Fibroblast of peridontal ligament (primary cell): ENCODE data around the gene SEZ6.
A peak's percentile ranks its signal among the peaks of the same experiment; 100 is the strongest.

ENCODE experiments used
- DNase-seq: peaks from one replicate; pipeline ENCODE4 v3.0.0-alpha.2; 2010; ENCODE audit errors: extremely low read depth

SEZ6 gene

DNA sequence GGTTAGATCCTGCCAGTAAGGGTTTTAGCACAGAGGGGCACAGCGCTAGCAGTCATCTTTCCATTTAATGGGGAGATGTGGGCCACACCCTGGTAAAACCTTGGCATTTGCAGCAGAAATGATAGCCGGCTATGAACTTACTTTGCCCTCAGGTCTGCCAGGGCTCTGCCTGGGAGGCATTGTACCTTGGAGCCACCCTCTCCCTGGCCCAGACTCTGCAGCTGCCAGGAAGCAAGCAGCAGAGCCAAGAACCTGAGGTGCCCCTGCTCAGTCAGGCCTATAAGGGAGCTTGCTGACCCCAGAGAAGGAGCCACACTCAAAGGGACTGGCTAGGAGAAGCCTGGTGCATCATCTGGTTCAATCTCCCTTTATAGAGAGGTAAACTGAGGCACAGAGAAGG is 30.8 kb downstream of the SEZ6 start:
- DNase-seq = no peak

DNA sequence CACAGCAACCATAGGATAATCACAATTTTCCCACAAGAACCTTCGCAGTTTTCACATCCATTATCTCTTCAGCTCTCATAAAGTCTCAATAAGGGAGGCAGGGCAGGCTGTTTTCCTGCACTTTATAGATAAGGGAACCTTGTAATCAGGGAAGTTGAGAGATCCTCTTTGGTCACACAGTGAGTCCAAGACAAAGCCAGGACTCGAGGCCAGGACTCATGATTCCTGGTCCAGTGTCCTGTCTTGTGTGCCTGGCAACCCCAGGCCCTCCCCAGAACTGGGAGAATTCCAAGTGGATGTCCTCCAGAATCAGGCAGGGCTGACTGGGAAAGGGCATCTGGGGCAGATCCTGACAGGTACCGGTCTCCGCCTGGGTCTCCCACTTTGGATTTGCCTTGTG is 31.4 kb downstream of the SEZ6 start:
- no peak for DNase-seq

DNA sequence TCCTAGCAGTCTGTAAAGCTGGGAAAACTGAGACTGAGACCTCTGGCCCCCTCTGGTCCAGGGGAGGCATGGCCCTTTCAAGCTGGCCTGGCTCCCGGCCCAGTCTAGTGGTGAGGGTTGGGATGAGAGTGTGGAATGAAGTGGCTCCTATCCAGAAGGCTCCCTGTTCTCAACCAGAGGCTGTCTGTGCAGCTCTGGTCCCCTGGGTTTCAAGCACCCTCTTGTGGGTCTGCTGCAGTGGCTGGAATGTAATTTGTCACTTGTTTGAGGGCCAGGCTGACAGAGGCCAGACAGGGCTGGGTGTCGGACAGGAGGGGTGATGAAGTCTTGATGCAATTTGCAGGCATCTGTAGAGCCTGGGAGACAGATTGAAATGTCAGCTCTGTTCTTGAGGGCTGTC is 32.4 kb downstream of the SEZ6 start:
- peak; percentile 43 for DNase-seq

DNA sequence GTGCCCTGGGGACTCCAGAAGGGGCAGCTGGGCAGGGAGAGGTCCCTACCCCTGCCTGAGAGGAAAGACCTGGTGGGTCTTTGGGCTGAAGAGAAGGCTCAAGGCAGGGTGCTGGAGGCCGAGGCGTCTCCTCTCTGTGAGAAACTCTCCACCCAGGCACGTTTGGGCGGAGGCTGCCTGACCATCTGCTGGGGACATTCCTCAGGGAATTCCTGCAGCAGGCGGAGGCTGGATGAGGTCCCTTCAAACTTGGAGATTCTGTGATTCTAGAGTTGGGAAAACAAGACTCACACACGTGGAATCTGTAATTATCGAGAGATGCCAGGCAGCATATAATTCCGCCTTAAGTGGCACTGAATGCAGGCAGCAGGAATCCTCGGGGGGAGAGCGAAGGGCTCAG is 33.4 kb downstream of the SEZ6 start:
- DNase-seq = no peak

DNA sequence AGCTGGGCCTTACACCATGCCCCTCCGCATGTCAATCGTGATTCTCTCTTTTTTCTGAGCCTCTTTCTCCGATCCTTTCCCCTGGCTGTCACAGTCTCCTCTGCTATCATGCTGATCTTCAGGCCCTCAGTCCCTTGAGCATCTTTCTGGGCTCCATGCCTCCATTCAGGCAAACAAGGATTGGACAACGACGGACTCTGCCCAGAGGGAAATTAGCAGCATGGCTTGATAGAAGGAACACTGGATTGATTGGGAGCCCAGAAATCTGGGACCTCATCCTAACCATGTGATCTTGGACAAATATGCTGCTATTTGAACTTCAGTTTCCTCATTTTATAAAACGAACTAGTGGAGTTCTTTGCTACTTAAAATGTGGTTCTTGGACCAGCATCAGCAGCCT is 35.0 kb downstream of the SEZ6 start:
- peak; percentile 18 for DNase-seq

DNA sequence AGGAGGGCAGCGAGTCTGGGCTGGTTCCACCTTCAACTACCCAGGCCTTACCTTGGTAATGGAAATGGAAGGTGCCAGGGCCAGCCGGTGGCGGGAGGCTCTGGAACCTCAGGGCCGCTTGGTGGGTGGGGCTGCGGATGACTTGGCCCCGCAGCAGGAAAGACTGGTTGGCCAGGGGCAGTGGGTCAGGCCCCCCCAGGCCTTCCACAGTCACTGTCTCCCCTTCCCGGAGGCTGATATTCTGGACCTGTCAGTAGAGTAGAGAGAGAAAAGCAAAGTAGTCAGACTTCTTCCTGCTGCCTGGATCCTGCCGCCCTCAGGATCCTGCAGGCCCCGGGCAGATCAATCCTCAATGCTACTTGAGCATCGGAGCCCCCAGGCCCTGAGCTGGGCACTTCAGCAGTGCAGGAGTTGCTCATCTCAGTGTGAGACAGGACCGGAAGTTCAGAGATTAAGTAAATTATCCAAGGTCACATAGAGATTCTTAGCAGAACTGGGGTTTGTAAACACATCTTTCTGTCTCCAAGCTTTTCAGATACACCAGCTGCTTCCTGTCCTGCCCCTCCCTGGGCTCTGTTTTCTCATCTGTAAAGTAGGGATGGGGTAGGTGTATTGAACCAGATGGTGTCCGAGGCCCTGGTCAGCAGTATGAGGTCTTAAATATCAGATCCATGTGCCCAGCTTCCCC is 36.0 kb downstream of the SEZ6 start:
- no peak for DNase-seq

DNA sequence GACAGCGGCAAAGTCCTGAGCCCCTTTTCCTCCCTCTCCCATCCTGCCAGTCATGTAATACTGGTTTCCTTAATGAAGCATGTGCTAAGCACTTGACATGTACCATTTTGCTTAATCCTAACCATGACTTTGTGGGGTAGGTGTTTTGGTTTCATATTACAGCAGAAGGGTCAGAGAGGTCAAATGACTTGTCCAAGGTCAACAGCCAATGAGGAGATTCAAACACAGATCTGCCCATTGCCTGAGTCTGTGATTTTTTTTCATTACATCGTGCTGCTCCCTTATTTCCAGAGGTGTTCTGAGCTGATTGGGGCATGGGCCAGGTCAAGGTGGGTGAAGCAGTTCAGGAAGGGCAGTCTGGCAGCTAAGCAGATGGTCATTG is 36.9 kb downstream of the SEZ6 start:
- no peak for DNase-seq

DNA sequence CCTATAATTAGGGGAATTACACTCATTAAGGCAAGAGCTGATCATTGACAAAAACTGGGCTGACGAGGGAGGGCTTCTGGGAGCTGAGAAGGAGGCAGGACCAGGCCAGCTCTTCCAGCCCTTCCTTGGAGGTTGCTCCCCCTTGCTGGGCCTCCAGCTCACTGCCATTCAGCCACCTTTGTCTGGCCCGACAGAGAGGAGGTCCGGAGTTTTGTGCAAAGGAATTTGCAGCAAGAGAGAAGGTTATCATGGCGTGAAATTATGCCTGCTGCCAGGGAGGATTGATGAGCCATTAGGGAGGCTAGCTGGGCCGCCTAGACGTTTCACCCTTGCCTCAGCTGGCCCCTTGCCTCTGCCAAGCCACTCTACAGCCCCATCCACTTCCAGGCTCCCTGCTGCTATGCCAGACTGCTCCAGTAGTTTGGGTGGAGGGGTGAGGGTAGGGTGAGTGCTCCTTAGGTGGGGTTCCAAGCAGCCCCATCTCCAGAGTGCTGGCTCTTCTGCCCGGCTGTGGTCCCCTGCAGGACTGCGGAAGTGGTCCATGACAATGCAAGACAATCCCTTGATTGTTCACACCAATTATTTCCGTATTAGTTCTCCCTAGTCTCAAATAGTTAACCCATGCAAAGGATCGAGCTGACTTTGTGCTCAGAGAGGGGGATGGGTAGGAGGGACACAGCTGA is 37.5 kb downstream of the SEZ6 start:
- DNase-seq = no peak

DNA sequence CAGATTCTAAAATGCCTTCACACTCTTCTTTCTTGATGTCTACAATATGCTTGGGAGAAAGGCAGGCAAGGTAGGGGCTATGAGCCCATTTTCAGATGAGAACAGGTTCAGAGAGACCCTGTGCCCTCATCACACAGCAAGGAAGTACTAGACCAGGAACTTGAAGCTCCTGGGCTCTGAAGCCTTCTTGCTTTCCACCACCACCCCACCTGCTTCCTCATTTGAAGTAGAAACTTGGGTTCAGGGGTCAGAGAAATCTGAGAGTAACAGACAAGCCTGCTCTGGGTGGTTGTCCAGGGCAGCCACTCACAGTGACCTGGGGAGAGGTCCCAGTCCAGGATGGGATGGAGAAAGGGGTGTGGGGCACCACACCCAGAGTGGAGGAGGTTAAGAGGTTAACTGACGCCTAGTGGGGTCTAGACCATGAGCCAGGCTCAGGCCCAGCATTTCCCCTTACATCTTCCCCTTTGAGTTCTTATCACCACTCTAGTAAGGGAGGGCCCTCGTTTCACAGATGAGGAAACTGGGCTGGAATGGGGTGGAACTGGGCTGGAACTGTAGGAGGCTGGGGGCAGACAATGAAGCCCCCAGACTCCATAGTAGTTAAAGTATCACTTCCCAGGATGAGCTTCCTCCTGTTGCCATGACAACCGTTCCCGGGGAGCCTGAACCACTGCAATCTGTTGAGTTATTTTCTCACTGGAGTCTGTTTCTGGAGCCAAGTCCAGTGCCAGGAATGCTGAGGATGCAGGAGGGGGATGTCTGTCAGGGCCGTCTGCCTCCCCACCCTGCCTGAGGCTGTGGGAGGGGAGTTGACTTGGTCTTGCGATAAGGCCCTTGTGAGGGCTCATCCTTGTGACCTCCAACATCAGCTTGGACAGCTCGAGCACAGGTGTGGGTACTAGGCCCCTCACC is 38.4 kb downstream of the SEZ6 start:
- DNase-seq = no peak

DNA sequence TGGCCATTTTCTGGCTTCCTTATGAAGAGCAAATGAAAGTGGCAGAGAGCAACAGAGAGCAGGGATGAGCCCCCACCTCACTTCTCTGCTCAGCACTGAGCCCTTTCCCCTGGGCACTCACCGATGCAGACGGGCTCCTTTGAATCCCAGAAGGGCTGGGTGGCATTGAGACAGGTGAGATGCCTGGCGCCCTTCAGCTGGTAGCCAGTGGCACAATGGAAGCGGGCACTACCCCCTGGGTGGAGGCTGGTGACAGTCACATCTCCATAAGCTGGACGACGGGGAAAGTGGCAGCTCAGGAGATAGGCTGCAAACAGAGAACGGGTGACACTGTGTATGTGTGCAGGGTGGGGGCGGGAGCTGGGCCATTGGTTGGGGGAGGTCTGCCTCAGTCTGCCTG is 42.0 kb downstream of the SEZ6 start:
- DNase-seq = no peak

DNA sequence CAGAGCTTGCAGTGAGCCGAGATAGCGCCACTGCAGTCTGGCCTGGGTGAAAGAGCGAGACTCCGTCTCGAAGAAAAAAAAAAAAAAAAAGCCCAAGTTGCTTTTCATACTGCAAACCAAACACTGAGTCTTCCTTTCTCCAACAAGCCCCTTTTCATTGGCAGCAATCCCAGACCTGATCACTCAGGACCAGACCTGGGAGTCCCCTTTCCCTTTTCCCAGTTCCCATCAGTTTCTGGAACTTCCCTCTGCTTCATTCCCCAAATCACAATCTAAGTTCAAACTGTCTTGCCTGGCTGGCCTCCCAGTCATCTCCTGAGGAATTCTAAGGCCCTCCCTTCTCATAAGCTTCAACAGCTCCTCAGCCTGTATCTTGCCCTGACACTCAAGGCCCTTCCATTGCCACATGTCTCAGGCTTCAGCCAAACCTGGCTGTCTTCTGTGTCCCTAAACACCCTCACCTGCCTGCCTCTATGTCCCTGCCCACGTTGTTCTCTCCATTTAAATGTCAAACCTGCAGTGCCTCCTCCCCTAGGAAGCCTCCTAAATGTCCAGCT is 42.7 kb downstream of the SEZ6 start:
- peak; percentile 25 for DNase-seq

DNA sequence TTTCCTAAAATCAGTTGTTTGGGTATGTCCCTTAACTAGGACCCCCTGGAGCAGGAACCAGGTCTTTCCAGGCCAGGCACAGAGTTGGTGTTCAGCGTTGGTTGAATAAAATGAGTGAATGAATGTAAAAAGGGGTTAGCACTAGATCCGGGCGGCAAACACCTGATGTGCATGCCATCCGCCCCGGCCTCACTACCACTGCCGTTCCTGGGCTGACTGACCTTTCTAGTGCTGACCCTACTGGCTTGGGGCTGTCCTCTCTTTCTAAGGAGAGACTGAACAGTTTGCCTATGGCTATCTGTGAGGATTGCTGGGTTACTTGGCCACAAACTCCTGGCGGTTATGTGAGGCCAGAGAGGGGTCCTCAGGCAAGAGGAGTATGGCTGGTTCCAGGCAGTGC is 44.4 kb downstream of the SEZ6 start:
- DNase-seq = no peak

DNA sequence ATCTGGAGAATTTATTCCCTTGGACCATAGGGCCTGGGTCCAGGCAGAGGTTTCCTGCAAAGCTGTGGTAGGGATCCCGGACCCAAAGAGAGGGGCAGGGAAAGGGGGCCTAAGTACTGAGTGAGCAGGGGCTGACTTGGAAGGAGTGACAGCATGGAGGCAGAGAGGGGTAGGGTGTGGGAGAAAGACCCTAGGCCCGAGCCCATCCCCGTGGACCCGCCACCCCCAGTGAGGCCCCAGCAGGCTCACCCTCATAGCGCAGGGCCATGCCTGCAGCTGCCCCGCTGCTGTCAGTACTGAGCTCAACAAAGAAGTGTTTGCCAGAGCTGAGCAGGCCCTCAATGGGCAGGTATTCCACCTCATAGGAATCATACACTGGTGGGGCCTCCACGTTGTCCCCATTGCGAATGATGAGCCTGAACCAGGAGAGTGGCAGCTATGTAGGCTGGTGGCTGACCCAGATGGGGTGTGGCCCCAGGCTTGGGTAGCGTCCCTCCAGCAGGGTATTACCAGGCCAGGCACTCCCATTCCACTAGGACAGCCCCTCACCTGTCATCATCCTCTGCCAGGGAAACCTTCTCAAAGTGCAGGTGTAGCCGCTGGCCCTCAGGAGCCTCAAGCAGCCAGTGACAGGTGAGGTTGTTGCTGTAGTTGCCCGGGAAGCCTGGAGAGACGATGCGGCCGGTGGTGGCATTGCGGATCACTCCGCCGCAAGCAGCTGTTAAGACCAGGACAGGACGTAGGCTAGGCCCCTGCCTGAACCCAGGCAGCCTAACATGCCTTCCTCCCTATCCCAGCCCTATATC is 45.4 kb downstream of the SEZ6 start:
- DNase-seq = no peak

DNA sequence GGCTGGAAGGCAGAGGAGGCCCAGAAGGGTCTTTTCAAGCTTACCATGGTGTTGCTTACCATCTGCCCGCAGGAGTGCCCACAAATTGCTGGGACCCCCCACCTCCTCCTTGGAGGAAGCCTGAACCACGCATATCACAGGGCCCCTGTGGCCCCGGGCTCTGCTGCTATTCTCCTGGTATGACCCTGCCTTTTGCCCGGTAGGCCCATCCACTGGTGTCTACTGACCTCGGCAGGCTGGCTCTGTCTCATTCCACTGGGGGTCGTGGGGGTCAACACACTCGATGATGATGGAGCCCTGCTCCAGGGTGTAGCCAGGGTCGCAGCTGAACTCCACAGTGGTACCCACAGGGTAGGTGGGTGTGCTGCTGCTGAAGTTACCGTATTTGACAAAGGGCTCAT is 46.4 kb downstream of the SEZ6 start:
- no peak for DNase-seq

DNA sequence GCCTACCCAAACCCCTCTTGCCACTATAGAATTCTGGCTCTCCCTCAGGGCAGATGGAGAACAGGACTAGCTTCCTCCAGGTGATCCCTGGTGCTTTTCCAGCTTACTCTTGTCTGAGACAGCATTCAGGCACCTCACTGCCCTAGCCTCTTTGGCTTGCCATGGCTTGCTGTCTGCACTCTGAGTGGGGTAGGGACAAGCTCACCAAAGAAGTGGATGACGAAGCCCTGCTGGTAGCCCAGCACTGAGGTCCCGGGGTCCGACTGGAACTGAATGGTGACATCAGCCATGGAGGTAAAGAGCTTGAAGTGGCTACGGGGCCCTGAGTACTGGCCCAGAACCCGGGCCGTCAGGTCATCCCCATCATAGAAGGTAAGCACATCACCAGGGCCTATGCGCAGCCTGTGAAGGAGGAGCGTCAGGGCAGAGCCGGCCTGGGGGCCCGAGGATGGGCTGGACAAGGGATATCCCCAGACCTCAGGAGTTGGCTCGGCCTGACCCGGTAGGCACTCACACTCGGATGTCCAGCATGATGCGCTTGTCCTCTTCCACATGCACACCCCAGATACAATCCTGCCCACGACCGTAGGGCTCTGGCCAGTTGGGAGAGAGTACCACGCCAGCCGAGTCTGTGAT is 46.9 kb downstream of the SEZ6 start:
- no peak for DNase-seq

DNA sequence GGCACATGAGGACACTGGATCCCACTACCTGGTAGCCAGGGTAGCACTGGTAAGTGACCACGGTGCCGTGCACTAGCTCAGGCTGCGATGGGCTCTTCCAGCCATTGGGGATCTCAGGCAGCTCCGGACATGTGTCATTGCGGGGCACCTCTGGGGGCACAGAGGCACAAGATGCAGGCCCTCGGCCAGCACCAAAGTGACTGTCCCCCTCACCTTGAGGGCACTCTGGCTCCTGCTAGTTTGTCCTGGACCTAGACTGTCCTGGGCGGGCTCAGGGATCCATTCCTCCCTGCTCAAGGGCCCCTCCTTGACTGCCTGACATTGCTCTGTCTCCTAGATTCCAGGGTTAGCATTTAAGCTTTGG is 47.9 kb downstream of the SEZ6 start:
- DNase-seq = no peak

DNA sequence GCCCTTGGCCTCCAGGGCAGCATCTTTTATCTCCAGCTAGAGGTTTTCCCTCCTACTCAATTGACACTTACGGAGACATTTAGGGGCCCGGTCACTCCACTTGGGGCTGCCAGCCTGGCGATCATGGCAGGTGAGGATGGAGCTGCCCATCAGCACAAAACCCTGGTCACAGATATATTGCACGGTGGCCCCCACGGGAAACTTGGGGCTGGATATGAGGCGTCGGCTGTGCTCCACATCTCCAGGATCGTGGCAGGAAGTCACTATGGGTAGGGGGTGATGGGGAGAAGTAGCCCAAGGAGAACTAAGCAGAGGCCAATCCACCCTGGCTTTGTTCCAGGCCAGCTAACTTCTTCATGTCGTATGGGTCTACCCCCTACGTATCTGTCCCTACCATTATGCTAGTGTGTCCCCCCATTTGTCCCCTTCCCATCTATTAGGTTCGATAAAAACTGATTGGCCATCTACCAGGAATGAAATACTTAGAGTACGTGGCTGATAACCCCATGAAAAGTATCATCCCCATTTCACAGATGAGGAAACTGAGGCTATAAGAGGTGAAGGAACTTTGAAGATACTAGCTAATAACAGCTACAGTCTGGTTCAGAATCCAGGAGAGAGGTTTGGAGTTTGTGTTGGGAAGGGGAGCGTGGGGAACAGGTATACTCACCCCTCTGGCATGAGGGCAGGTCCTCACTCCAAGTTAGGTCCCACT is 48.4 kb downstream of the SEZ6 start:
- DNase-seq = no peak

DNA sequence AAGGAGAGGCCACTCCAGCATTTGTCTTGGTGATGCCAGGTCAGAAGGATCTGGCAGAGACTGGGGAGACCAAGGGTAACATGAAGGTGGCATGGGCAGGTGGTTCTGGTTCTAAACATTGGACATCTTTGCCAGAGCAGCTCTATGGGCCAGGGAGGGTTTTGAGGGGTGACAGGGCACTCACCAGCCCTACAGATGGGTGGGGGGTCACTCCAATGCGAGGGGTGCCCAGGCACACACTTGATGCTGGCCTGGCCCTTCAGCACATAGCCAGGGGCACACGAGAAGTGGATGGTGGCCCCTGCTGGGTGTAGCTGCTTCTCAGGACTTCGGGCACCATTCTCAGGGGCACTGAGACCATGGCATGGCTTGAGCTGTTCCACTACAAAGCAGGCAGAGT is 49.0 kb downstream of the SEZ6 start:
- no peak for DNase-seq

DNA sequence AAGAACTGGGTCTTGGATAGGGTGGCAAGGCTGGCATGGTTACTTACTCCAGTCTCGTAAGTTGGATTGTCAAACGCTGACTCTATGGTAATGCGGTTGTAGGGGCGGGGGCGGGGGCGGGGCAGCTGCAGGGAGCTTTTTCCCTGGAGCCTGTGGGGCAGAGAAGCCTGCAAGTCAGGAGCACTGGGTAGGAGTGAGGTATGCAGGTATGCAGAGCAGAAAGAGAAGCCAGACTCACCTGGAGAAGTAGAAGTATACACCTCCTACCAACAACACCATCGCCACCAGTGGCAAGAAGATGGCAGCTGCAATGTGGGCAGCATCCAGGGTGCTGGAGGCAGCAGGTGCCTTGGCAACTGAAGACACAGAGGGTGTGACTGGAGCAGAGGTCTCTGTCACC is 49.7 kb downstream of the SEZ6 start:
- DNase-seq = no peak

DNA sequence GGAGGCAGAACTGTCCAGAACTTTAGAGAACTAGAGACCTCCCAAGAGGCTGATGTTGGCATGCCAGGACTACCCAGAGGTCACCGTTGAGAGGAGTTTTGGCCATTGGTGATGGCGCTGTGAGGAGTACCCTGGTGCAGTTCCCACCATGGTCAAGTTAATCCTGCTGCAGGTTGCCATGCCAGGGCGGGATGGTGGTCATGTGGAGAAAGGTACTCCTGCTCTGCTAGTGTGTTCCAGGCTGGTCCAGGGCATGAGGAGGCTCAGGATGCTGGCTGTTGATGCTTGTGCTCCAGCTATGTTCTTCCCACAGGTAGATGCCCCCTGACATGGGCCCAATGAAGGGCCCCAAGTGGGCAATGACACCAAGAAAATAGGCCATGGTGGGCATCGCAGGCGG is 50.4 kb downstream of the SEZ6 start:
- DNase-seq = no peak

DNA sequence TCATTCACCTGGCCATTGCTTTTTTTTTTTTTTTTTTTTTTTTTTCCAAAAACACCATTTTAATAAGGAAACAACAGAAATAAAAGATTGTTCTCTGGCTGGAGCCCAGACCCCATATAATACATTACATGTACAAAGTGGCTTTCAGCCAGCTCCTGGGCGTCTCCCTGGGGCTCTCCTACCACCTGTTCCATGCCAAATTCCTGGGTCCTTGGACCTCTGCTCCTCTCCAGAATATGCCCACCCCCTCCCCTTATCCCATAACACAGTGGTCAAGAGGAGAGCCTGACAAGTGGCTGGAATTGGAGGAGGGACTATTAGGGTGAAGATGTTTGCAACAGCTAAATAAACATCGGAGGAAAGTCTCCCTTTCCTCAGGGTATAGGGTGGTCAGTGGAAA is 50.9 kb downstream of the SEZ6 start:
- DNase-seq = no peak
